ENCODE results near the gene PMPCA.

- TF ChIP-seq CTCF (IDR thresholded peaks at IDR 0.05) (no peak), POLR2A (IDR thresholded peaks at IDR 0.05) (no peak)
These were observed 2.5 kb upstream of the PMPCA start for GRCh38 chr9:136407911-136408310.
